ENCODE data around the gene ITPR1.

ITPR1 gene

DNA sequence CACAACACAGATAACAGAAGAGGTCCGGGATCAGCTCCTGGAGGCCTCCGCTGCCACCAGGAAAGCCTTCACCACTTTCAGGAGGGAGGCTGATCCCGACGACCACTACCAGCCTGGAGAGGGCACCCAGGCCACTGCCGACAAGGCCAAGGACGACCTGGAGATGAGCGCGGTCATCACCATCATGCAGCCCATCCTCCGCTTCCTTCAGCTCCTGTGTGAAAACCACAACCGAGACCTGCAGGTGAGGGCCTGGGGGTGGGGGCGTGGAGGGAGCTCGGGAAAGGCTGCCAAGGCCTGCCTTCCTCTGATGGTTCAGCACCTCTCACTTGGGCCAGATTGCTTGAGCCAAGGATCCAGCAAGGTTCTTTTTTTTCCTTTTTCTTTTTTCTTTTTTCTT lies 275.4 kb downstream of the ITPR1 start:
- DNase-seq (ENCODE audit: insufficient read length, low spot score) (no peak), FAIRE-seq (no peak)
- TF ChIP-seq, protein P1, sequence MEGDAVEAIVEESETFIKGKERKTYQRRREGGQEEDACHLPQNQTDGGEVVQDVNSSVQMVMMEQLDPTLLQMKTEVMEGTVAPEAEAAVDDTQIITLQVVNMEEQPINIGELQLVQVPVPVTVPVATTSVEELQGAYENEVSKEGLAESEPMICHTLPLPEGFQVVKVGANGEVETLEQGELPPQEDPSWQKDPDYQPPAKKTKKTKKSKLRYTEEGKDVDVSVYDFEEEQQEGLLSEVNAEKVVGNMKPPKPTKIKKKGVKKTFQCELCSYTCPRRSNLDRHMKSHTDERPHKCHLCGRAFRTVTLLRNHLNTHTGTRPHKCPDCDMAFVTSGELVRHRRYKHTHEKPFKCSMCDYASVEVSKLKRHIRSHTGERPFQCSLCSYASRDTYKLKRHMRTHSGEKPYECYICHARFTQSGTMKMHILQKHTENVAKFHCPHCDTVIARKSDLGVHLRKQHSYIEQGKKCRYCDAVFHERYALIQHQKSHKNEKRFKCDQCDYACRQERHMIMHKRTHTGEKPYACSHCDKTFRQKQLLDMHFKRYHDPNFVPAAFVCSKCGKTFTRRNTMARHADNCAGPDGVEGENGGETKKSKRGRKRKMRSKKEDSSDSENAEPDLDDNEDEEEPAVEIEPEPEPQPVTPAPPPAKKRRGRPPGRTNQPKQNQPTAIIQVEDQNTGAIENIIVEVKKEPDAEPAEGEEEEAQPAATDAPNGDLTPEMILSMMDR (IDR thresholded peaks at IDR 0.05; ENCODE audit: insufficient read depth, missing control alignments) = no peak

DNA sequence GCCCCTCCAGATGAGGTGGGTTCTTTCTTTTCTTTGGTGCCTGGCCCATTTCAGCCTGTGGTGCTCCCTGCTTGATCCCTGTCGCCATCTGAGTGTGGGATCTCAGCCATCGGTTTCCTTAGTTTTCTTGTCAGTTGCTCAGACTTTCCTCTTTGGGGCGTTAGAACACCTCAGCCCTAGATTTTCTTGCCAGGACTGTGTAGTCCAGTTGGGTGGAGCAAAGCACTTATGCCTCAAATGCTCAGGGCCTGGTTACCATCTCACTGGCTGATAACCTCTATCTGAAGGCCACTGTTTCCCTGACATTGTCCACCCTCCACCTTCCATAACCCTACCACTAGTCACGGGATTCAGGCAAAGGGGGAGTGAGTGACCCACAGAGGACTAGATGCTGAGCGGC lies 277.4 kb downstream of the ITPR1 start:
- FAIRE-seq (no peak), DNase-seq (ENCODE audit: insufficient read length, low spot score) (no peak)
- TF ChIP-seq, protein P1 (IDR thresholded peaks at IDR 0.05; ENCODE audit: insufficient read depth, missing control alignments) = no peak

DNA sequence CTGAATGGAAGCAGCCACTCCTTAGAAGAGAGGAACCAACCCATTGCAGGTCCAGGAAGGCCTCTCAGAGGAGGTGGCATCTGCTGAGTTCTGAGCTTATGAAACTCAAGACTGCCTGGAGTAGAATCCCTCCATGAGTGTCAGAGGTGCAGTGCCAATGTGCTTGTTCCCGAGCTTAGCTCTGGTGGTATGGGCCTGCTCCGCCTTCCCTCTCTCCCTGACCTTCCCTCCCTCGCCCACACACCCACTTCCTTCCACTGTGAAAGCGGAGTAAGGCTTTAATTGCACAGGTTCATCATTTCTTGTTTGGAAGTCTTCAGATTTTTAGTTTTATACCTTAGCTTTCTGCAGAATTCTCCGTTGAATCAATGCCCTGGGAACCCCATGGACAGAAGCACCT lies 278.1 kb downstream of the ITPR1 start:
- no peak for DNase-seq (ENCODE audit: insufficient read length, low spot score)
- no peak for FAIRE-seq
- TF ChIP-seq, protein P1 (IDR thresholded peaks at IDR 0.05; ENCODE audit: insufficient read depth, missing control alignments) = no peak

DNA sequence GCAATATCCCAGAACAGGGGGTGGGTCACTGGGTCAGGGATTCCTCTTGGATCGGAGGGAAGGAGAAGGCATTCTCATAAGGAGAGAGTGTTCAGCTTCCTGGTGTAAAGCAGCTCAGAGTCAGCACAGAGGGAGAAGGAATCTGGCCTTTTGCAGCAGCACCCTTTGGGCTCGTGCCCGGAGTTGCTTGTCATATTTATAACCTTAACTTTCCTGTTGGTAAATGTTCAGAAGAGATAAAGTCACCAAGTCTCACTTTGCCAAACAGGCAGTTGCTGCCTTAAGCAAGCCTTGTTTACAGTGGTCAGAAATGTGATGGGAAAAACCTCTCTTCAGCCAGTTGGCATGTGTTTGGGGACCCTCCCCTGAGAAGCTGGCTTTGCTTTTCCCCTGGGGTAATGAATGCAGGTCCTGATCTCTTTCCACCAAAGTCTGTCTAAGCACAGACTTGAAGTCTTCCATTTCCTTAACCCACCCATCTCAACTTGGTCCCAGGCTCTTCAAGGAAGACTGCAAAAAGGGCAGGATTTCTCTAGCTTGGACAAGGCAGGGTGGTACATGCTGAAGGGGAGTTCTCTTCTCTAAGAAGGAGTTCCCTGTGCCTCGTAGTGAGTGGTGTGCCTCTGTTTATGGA lies 279.1 kb downstream of the ITPR1 start:
- no peak for DNase-seq (ENCODE audit: insufficient read length, low spot score)
- no peak for FAIRE-seq
- TF ChIP-seq, protein P1 (IDR thresholded peaks at IDR 0.05; ENCODE audit: insufficient read depth, missing control alignments) = no peak

DNA sequence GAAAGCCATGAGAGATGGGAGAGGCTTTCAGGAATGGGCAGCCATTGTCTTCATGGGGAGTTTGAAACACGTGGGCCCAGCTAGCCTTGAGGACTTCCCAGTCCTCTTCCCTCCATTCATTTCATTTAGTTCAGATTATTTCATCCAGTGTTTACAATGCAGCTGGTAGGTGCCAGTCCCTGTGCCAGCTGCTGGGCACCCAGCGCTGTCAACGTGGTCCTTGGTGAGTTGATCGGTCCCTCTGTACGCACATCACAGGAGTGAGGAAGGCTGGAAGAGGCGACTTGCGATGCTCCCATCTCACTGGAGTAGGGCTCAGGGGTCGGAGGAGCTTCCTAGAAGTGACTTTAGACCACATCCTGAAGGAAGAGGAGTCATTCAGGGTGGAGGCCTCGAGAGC lies 279.7 kb downstream of the ITPR1 start:
- no peak for DNase-seq (ENCODE audit: insufficient read length, low spot score)
- TF ChIP-seq, protein P1 (IDR thresholded peaks at IDR 0.05; ENCODE audit: insufficient read depth, missing control alignments) = no peak
- FAIRE-seq = no peak

DNA sequence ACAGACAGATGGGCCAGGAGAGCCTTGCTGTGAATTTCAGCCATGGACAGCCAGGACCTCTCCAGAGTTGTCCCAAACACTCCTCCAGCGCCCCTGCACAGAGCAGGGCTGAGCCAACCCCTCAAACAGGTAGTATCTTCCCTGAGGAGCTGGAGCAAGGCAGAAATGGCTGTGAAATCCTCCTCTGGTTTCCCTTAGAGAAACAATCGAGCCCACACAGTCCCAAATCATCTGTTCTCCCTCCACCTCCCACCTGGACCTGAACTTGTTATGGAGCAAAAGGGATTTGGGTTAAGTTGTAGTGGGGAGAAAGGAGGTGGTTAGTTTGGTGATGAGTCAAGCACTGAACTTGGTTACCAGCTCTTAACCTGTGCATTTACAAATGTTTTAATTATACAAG lies 280.4 kb downstream of the ITPR1 start:
- FAIRE-seq (no peak), DNase-seq (ENCODE audit: insufficient read length, low spot score) (no peak)
- TF ChIP-seq, protein P1 (IDR thresholded peaks at IDR 0.05; ENCODE audit: insufficient read depth, missing control alignments) = no peak

DNA sequence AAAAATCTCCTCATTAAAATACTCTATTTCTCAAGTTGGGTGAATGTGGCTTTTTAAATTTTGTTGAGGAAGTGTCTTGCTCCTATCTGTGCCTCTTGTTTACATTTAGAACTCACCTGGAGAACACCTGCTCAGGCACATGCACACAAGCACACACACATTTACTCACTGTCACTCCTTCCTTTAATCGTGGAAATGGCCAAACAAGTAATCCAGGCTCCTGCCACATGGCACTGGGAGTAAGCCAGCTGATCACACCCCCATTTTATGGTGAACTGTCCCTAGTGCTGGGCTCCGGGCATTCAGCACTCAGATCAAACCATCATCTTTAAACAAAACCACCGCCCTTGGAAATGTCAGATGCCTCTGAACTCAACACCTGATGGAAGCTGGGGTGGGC lies 281.4 kb downstream of the ITPR1 start:
- DNase-seq (ENCODE audit: insufficient read length, low spot score) = no peak
- FAIRE-seq = no peak
- TF ChIP-seq, protein P1 (IDR thresholded peaks at IDR 0.05; ENCODE audit: insufficient read depth, missing control alignments) = no peak

Measured in D721Med (cell line).